ENCODE measurements around the gene VPS13C.
A peak's percentile ranks its signal among the peaks of the same experiment; 100 is the strongest.
"Not testable (repeated sequence)": the region's sequence is repeated elsewhere in the genome, so short reads cannot be mapped to it uniquely, and the experiment has no call there.

Gene VPS13C

DNA sequence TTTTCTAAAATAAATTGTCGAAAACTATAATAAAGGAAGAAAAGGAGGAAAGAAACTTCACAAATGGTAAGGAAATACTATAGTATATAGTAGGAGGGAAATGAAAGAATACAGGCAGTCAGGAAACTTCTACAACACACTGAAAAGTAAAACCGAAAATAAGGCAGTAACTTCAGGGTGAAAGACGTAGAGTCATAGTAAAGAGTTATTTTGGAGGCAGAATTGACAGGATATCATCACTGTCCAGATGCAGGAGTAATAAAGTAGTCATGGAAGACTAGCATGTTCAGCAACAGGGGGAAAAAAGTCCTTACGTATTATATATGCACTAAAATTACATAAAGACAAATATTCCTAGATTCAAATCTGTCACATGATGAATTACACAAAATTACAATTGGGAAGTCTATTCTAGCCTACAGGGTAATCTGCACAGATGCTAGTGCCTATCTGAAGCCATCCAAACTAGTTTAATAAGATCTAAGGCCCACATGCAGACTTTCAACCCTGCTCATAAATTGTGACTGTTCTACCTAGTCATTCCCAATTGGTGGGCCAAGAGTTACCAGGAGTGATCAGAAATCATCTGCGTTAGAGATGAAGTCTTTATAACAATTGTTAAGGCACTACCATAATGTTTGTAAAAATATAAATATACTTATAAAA is 14.0 kb downstream of the VPS13C start:
- DNase-seq = no peak

GRCh38 chr15:62035256-62035924 is 24.9 kb downstream of the VPS13C start:
- DNase-seq = peak; percentile 88

- no peak for DNase-seq
These were observed 32.3 kb downstream of the VPS13C start for GRCh38 chr15:62027916-62028315.

- DNase-seq = no peak
These were observed 33.0 kb downstream of the VPS13C start for GRCh38 chr15:62027263-62027565.

- no peak for DNase-seq
These were observed 33.6 kb downstream of the VPS13C start for GRCh38 chr15:62026487-62027262.

- peak; percentile 13 for DNase-seq
These were observed 38.2 kb downstream of the VPS13C start for GRCh38 chr15:62021991-62022600.

DNA sequence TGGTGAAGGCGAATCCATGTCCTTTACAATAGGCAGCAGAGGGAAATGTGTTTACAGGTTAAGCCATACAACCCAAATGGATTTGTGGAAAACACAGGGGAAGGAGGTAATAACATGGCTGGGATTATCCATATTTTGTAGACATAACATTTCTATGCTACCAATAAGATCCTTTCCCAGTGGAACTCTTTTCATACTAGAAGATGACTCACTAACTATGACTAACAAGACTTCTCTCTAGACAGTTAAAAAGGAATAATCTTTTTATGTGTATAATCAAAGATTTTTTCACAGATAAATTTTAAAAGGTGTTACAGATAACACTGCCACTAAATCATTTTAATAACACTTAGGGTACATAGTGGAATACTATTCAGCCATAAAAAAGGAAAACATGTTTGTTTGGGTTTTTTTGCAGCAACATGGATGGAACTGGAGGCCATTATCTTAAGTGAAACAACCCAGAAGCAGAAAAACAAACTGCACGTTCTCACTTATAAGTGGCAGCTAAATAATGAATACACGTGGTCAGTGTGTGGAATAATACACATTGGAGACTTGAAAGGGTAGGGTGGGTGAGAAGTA is 39.6 kb downstream of the VPS13C start:
- DNase-seq = peak; percentile 63

- DNase-seq = not testable (repeated sequence)
These were observed 54.9 kb downstream of the VPS13C start for GRCh38 chr15:62005354-62005753.

GRCh38 chr15:61997786-61998185 is 62.5 kb downstream of the VPS13C start:
- no peak for DNase-seq

- DNase-seq = no peak
These were observed 64.1 kb downstream of the VPS13C start for GRCh38 chr15:61996056-61996635.

DNA sequence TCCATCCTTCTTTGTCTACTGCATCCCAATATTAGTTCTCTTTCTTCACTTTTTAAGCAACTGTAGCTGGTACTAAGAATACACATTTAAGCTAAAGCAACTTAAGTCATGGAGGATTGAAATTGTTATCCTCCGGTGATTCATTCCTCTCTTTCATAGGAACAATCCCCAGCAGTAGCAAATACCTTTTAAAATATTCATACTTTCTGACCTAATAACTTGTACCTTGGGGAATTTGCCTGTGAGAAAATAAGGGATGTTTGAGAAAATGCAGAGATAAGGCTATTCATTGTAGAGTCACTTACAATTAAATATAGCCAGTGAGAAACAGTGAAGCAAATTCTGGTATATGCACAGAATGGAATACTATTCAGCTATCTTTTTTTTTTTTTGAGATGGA is 66.0 kb downstream of the VPS13C start:
- peak; percentile 43 for DNase-seq

DNA sequence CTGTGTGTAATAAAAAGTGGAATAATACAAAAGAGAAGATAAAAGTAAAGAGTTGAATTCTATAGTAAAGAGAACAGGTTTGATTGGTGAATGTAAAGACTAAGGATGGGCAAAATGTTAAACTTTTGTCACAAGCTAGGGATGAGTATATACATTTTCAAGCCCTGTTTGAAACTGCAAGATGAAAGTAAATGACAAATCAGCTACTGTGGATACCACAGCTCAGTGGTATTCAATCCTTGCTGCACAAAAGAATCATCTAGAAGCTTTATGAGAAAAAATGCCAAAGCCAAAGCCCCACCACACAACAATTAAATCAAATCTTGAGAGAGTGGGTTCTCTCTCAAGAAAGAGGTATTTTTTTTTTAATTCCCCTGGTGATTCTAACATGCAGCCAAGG is 67.7 kb downstream of the VPS13C start:
- DNase-seq = no peak

- peak; percentile 14 for DNase-seq
These were observed 70.6 kb downstream of the VPS13C start for GRCh38 chr15:61989667-61990066.

GRCh38 chr15:61987824-61988223 is 72.4 kb downstream of the VPS13C start:
- no peak for DNase-seq

GRCh38 chr15:61983081-61983480 is 77.2 kb downstream of the VPS13C start:
- no peak for DNase-seq

DNA sequence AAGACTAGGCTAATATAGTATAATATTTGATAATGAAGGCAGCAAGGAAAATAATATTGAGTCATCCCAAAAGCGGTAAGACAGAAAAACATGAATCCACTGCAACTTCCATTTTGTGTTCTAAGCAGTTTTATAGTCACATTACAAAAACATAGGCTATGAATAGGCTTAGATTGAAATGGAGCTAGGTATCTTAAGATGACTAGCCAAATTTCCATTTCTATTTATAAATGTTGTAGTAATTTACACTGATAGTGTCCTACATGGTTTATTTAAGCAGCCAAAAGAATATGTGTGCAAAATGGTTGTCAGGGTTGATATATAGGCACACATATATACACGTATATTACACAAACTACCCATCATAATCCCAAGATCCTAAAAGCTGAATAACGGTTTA is 82.0 kb downstream of the VPS13C start:
- DNase-seq = no peak

- DNase-seq = peak; percentile 15
These were observed 85.5 kb downstream of the VPS13C start for GRCh38 chr15:61974759-61975158.

DNA sequence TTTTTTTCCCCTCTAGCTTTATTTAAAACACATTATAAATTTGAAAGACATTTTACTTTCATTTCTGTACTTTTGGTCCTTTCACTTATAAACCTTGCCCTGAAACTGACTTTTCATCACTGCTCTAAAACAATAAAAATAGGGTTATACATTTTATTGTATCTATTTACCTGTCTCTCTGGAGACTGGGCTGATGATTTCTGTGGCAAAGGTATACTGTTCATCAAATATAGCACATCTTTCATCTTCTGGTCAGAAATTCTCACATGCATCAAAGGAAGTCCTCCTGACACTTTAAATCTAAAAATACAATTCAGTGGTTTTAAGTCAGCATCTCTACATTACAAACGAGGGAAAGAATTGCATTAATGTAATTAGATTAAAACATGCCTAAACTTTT is 86.1 kb downstream of the VPS13C start:
- DNase-seq = no peak

DNA sequence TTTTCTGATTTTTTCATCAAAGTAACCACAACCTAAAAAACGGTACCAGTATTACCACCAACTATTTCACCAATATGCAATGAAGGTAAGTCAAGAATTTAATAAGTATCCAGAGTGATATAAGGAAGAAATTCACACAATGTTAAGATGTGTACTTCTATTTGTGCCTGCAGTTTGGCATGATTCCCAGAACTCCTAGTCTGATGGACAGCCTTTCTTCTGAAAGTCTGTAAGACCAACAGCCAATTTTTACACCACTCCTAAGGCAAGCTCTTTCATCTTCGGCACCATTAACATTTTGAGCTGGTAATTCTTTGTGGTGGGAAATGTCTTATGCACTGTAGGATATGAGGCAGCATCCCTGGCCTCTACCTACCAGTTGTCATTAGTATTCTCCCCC is 108.3 kb downstream of the VPS13C start:
- no peak for DNase-seq

- peak; percentile 64 for DNase-seq
These were observed 113.5 kb downstream of the VPS13C start for GRCh38 chr15:61946778-61947177.

GRCh38 chr15:61943992-61944391 is 116.3 kb downstream of the VPS13C start:
- no peak for DNase-seq

- no peak for DNase-seq
These were observed 122.0 kb downstream of the VPS13C start for GRCh38 chr15:61938249-61938648.

Measured in HCEC 1CT (cell line).